ENCODE results near the gene EBI3. TPM values are rescaled to one million over a fixed set of nuclear protein-coding genes. Genes with fewer than 3 reads are reported as not detected.

Gene EBI3
- 0.08 TPM in 1 of 2 replicates, not detected in the other for total RNA-seq (ENCODE audit: low replicate concordance)

DNA sequence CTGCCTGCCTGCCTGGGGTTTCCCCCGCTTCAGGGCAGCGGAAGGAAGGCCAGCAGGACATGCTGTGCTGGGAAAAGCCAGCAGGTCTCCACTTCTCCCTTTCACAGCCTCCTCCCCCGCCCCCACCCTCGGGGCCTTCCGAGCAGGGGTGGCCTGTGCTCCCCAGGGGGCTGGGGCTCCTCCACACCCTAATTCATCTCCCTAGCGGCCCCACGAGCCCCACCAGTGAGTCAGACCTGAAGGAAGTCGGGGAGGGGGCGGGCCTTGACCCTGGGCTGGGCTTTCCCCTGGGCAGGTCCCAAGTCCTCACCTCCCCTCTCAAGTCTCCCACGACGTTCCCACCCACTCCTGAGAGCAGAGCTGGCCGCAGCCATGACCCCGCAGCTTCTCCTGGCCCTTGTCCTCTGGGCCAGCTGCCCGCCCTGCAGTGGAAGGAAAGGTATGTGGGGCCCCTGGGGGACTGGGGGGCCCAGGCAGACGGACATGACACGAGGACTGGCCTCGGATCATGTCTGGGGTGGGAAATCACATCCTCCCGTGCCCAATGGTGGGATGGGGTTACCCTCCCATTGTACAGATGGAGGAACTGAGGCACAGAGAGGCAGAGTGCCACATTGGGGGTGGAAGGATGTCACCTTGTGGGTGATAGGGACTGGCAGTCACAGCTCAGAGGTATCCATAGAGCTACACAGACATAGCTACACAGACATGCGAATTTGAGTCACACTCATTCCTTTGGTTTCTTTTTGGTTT is at the start of gene EBI3:
EBI3 (plus strand) TSS at position 345 of the 753 bp plus-strand sequence; CDS start at position 373, 28 bp downstream.

DNA sequence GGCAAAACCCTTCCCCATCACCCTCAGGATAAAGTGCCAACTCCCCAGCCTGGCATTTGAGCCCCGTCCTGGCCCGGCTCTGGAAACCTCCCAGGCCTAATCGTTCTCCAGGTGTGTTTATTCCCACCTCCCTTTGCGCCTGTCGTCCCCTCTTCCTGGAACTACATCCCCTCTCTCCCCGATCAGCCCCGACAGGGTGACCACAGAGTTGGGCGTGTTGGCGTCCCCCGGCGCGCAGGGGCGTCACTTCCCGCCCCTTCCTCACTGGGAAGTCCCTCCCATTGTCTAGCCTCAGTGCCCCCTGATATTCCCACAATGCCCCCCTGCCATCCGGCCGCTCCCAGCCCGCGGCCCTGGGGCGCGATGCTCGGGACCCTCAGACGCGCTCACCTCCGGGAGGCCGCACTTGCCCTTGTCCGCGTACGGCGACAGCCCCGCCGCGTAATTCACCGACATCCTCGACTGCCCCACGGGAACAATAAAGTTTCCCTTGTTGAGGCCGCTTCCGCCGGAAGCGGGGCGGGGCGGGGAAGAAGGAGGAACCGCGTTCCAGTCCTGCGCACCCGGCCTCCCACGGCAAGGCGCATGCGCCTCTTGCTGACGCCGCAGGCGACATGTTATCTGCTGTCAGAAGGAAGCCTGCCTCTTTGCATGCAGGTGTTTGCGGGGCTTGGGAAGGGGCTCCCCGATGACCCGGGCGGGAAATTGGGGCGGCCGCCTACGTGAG is 47.1 kb upstream of the EBI3 start, which contains the start of the genes ANKRD24 and SIRT6:
ANKRD24 (plus strand) TSS at position 606 of the 727 bp plus-strand sequence. CDS start 3,737 bp downstream, outside the sequence.
SIRT6 (minus strand) TSS at position 480 of the 727 bp plus-strand sequence; CDS start at position 456, 24 bp downstream.

GRCh38 chr19:4246767-4247593 is 17.7 kb downstream of the EBI3 start, which contains the start of gene YJU2:
YJU2 (plus strand) TSS chr19:4247080; CDS start chr19:4247147, 67 bp downstream.

GRCh38 chr19:4278419-4279266 is 49.3 kb downstream of the EBI3 start, which contains the start of gene SHD:
SHD (plus strand) TSS chr19:4279266; CDS start chr19:4280064, 798 bp downstream.

Other genes starting within 250 kb of the EBI3 start
- 3,373 and 6,268 TPM in 2 replicates for gene EEF2, start 244.1 kb upstream of the EBI3 start, total RNA-seq (ENCODE audit: low replicate concordance)
- 3.9 and 18.8 TPM in 2 replicates for gene PIAS4, start 221.8 kb upstream of the EBI3 start, total RNA-seq (ENCODE audit: low replicate concordance)
- 9.3 and 11.7 TPM in 2 replicates for gene ZBTB7A, start 162.6 kb upstream of the EBI3 start, total RNA-seq (ENCODE audit: low replicate concordance)
- 117 and 253 TPM in 2 replicates for gene MAP2K2, start 105.4 kb upstream of the EBI3 start, total RNA-seq (ENCODE audit: low replicate concordance)
- not detected in 2 replicates for gene CREB3L3, start 75.9 kb upstream of the EBI3 start, total RNA-seq (ENCODE audit: low replicate concordance)
- 11.5 and 16.8 TPM in 2 replicates for gene SIRT6, start 47.0 kb upstream of the EBI3 start, total RNA-seq (ENCODE audit: low replicate concordance)
- gene ANKRD24, start 46.8 kb upstream of the EBI3 start, total RNA-seq (ENCODE audit: low replicate concordance) = 0.53 and 2.3 TPM in 2 replicates
- 11.0 and 13.4 TPM in 2 replicates for gene YJU2, start 17.6 kb downstream of the EBI3 start, total RNA-seq (ENCODE audit: low replicate concordance)
- gene SHD, start 49.7 kb downstream of the EBI3 start, total RNA-seq (ENCODE audit: low replicate concordance) = not detected in 2 replicates
- gene TMIGD2, start 72.9 kb downstream of the EBI3 start, total RNA-seq (ENCODE audit: low replicate concordance) = not detected in 2 replicates
- 4.9 and 6.8 TPM in 2 replicates for gene FSD1, start 75.1 kb downstream of the EBI3 start, total RNA-seq (ENCODE audit: low replicate concordance)
- 2.8 and 4.2 TPM in 2 replicates for gene STAP2, start 109.3 kb downstream of the EBI3 start, total RNA-seq (ENCODE audit: low replicate concordance)
- 9.4 and 14.3 TPM in 2 replicates for gene MPND, start 114.0 kb downstream of the EBI3 start, total RNA-seq (ENCODE audit: low replicate concordance)
- 19.4 and 30.4 TPM in 2 replicates for gene SH3GL1, start 171.0 kb downstream of the EBI3 start, total RNA-seq (ENCODE audit: low replicate concordance)
- 4.8 and 6.3 TPM in 2 replicates for gene CHAF1A, start 173.1 kb downstream of the EBI3 start, total RNA-seq (ENCODE audit: low replicate concordance)
- gene UBXN6, start 228.3 kb downstream of the EBI3 start, total RNA-seq (ENCODE audit: low replicate concordance) = 115 and 127 TPM in 2 replicates
- 59.7 and 62.3 TPM in 2 replicates for gene HDGFL2, start 242.8 kb downstream of the EBI3 start, total RNA-seq (ENCODE audit: low replicate concordance)

All from smooth muscle cell of the coronary artery (primary cell).